GM21360 (cell line): ENCODE results near the gene EPN1.

Source experiments
- ATAC-seq: cut with Tn5 transposase; IDR thresholded peaks from one replicate; pipeline ENCODE4 v1.9.1; 2021; ENCODE audit warnings: mild to moderate bottlenecking, moderate library complexity; ENCODE audit not compliant: unreplicated experiment

EPN1 gene

GRCh38 chr19:55646889-55647731, 27.9 kb upstream of the EPN1 start:
- ATAC-seq = no peak

DNA sequence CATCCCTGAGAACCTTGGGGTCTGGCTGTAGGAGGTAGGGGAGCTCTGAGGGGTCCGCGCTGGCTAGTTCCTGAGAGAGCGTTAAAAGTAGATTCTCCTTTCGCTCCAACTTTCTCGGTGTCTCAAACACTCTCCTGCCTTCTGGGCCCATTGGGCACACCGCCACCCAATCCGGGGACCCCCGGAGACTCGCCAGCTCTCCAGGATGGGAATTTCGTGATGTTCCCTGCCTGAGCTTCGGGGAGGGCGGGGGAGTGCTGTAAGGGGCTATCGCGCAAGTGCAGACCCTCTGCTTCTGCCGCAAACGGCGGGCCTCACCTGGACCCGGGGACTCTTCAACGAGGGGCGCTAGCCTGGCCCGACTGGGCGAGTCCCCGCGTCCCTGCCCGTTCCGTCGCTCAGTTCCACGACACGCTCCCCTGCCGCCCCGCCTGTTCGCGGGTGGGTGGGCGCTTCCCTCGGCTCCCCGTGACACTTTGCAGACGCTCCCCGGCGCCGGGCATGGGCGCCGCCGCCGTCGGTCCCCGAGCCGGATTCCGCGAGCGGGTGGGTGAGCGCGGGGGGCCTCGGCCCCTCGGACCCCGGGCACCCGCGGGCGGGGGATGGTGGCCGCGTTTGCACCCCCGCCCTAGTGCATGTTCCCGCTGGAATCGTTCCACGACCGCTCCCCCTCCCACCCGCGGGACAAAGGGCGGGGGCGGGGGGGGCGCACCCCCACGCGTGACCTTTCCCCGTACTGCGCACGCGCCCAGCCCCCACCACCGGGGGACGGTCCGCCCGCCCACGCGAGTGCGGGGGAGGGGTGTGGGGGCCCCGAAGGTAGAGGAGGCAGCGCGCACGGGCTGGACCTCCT, 27.1 kb upstream of the EPN1 start, which contains the start of gene CCDC106:
CCDC106 (plus strand) TSS at position 481 of the 853 bp plus-strand sequence. CDS start 835 bp downstream, outside the sequence.
- ATAC-seq = no peak

- ATAC-seq = no peak
These were observed 26.3 kb upstream of the EPN1 start for GRCh38 chr19:55648585-55649267.

- no peak for ATAC-seq
These were observed 25.5 kb upstream of the EPN1 start for GRCh38 chr19:55649268-55650125.

GRCh38 chr19:55650126-55650557, 24.9 kb upstream of the EPN1 start:
- ATAC-seq = no peak

GRCh38 chr19:55650602-55651230, 24.3 kb upstream of the EPN1 start:
- ATAC-seq = no peak

GRCh38 chr19:55651236-55651635, 23.8 kb upstream of the EPN1 start:
- no peak for ATAC-seq

DNA sequence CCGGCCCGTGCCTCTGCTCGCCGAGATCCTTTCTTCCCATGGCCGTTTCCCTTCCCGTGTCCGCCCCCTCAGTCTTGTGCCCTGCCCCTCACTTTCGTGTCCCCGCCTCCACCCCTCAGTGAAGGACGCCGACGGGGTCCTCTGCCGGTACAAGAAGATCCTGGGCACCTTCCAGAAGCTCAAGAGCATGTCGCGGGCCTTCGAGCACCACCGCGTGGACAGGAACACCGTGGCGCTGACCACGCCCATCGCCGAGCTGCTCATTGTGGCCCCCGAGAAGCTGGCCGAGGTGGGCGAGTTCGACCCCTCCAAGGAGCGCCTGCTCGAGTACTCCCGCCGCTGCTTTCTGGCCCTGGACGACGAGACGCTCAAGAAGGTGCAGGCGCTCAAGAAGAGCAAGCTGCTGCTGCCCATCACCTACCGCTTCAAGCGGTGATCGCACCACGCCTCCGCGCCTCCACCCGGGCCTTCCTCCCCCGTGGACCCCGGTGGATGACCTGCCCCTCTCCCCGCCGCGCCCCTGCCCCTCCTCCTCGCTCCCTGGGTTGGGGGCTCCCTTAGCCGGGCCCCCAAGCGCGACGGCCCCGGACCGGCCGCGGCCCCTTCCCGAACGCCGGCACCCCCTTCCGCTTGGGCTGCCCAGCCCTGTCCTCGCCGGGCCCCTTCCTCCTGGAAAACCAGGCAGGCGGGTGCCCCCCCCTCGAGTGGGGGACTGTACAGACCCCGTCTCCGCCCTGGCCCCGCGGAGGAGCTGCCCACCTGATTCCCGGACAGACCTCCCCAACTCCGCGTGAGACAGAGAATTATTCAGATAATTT, 22.5 kb upstream of the EPN1 start:
- no peak for ATAC-seq

DNA sequence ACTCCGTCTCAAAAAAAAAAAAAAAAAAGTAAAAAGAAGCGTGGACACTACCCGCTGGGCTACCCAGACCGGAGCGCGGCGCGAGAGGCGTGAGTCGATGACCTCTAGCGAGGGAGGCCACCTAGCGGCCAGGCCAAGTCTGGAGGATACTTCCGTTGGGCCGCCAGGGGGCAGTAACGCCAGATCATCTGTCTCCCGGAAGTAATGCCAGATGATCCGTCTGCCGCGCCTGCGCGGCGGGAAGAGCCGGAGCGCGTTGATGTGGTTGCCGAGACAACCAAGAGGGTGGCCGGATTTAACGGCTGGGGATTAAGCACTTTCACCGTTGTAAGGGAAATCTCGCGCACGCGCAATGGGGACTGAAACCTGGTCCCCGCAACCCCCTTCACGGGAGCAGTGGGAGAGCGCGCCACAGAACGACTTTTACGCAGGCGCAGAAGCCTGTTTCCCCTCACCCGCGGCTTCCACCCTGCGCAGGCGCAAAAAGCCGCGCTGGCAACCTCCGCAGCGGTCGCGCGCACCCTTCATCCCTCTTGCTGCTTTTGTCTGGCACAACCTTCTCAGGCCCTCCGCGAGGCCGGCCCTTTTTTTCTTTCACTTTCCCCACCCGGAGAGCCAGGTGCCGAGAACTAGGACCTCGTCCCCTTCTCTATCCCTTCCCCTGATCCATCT, 21.2 kb upstream of the EPN1 start:
- peak; percentile 36 for ATAC-seq

DNA sequence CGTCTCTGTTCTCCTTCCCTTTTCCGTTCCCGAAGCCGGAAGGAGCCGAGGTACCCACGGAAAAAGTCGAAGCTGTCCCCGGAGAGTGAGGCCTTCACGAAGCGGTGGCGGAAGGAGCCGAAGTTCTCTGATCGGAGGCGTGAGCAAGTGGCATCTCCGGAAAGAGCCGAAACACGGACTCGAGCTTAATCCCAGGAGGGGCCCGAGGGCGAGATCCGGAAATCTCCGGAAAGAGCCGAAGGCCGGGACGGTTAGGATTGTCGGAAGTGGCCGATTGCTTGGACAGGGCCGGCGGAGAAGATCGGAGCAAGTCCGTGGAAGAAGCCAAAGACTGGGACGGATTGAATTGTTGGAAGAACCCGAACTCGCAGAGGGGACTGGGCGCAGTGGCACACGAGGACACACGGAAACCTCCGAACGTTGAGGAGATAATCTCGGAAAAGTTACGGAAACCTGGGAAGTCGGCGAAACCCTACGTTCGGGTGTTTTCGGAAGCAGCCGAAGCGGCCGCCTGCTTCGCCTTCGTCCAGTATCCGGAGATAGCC, 20.6 kb upstream of the EPN1 start:
- peak; percentile 56 for ATAC-seq

DNA sequence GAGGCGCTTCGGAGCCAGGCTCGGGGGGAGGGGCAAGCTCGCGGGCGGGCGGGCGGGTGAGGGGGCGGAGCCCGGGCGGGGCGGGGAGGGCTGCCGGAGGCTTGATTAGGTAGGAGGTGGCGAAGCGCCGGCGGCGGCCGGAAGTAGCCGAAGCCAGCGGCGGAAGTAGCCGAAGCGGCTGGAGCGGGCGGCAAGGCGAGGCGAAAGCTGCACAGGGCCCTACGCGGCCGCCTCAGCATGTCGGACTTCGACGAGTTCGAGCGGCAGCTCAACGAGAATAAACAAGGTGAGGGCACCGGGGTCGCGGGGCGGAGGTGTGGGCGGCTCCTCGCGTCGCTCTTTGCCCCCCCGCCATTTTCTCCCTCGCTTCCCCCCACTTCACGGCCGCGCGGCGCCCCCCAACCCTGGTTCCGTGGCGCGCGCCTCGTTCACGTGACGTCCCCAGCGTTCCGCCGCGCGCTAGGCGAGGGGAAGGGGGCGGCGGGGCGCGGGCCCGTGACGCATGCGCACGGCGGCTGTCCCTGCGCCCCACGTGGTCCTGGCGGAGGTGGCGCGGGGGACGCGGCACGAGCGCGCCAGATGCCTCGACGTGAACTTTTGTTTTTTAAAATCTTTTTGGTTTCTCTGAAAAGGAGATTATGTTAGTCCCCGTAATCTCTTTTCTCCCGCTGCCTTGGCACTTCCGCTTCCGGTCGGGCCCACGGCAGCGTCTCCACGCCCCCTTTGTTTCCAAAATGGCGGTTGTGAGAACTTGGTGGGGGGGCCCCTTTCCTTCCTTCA, 20.0 kb upstream of the EPN1 start, which contains the start of gene U2AF2:
U2AF2 (plus strand) TSS at position 168 of the 780 bp plus-strand sequence; CDS start at position 238, 70 bp downstream.
- peak; percentile 32 for ATAC-seq

DNA sequence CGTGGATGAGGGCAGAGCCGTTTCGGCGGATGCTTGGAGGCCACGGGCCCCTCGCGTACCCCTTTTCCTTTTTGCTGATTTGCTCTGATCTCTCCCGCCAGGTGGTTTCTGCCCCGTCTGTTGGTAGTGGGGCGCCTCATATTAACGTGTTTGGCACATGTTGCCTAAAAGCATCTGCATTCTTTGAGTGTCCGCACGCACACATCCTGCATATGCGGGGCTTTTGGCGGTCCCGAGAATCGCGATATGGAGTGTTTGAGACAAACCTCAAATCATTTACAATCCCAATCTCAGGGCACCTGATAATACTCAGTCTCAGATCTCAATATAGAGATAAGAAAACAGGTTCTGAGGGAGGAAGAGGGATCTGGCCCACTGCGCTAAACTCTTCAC, 19.4 kb upstream of the EPN1 start:
- no peak for ATAC-seq

DNA sequence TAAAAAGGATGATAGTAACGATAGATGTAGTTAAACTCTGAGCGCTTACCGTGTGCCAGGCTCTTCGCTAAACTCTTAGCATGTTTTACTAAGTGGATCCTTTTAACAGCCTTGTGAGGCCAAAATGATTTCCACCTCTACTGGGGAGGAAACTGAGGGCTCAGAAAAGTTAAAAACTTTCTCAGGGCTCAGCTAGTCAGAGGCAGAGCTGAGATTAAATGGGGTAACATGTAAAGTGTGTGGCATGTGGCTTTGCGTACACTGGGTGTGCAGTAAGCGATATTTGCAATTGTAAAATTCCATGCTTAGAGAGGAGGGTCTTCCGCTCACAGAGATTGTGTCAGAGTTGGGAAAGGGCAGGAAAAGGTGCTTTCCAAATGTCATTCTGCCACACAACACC, 18.5 kb upstream of the EPN1 start:
- ATAC-seq = no peak

DNA sequence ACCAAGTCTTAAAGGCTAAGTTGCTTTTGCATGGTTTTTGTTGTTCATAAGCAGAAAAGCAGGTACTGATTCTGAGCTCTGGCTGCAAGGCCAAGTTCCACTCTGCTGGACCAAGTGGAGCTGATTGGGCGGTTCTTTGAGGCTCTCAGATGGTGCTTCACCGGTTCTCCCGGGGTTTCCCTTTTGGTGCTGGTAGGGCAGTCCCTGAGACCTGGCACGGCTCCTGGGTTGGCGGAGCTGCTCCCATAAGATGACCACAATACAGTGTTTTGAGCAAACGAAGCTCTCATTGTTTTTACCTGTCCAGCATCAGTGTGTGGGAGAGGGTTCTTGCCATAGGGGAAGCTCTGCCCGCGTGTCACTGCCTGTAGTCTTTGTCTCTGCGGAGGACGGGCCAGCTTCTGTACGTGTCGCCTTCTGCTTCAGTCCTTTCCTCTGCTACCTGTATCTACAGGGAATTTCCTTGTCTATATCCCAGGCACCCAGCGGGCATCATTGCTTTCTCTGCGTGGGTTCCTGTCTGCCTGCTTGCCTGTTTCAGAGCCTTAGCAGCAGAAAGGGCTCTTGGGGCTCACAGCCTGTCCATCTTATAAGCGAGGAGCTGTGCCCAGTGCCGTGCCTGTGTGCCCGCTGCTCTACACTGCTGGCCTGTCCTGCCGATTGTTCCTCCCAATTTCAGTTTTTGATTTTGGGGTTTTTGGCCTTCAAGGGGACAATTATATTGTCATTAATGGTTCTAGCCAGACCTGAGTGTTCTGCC, 17.9 kb upstream of the EPN1 start:
- no peak for ATAC-seq

DNA sequence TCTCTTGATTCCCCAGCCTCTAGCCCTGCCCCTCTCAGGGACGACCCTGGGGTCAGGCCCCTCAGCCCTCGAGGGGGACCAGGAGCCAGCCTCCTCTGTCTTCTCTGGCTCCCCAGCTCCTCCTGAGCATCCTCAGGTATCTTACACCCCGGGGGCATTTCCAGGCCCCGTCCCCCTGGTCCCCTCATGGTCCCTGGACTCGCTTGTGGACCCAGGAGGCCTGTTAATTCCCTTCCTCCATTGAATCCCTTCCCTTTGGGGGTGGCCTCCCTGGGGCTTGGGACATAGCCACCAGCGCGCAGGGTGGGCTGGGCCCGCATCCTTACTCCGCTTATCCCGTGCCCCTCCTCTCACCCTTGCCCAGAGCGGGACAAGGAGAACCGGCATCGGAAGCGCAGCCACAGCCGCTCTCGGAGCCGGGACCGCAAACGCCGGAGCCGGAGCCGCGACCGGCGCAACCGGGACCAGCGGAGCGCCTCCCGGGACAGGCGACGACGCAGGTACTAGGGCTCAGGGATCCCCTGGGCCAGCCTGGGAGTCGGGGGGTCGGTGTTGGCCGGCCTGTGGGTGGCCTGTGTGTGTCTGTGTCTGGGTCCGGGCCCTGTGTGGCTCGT, 16.1 kb upstream of the EPN1 start:
- ATAC-seq = no peak

DNA sequence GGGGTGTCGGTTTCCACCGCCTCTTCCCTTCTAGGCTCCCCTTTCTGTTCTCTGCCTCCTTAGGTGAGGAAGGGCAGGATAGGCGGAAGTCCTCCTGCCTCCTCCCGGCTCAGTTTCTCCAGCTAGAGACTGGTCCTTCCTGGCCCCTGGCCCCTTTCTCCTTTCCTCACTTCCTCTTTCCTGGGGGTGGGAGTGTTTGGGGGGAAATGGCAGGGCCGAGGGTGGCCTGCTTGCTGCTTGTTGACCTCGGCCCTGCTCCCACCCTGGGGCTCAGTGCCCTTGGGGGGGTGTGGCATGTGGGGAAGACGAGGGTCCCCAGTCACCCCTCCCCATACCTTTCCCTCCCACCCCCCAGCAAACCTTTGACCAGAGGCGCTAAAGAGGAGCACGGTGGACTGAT, 15.2 kb upstream of the EPN1 start:
- ATAC-seq = no peak
